T-helper 2 cell treated with Interferon-gamma antibody and Interleukin-4, amounts not matched to agents 5 μg/mL and 100 μg/mL, for 36 hours (primary cell): ENCODE data around the gene RPRD2.

ENCODE experiments used
- DNase-seq: peaks from one replicate; pipeline ENCODE4 v3.0.0; 2021; ENCODE audit warnings: low spot score
- H3K27ac Mint-ChIP-seq: one replicate; pipeline ENCODE4 v1.8.0; 2021; ENCODE audit warnings: mild to moderate bottlenecking, mixed read lengths
- H3K27me3 Mint-ChIP-seq: one replicate; pipeline ENCODE4 v1.8.0; 2021; ENCODE audit warnings: low read depth, mixed read lengths
- H3K36me3 Mint-ChIP-seq: one replicate; pipeline ENCODE4 v1.8.0; 2021; ENCODE audit warnings: low read depth, mixed read lengths
- H3K4me1 Mint-ChIP-seq: one replicate; pipeline ENCODE4 v1.8.0; 2021; ENCODE audit warnings: low read depth, mixed read lengths
- H3K4me3 Mint-ChIP-seq: one replicate; pipeline ENCODE4 v1.8.0; 2022; ENCODE audit warnings: mild to moderate bottlenecking, moderate library complexity, mixed read lengths
- H3K9me3 Mint-ChIP-seq: one replicate; pipeline ENCODE4 v1.8.0; 2021; ENCODE audit warnings: mixed read lengths

The RPRD2 gene

GRCh38 chr1:150521196-150521968 lies 157.4 kb downstream of the RPRD2 start:
- Mint-ChIP-seq H3K9me3 (no peaks in the 10 kb centered on the region), H3K27ac (no peak overlapping the region), H3K4me3 (no peak overlapping the region), H3K4me1 (peaks cover 7% of the 10 kb centered on the region), H3K27me3 (no peaks in the 10 kb centered on the region), H3K36me3 (no peaks in the 10 kb centered on the region)
- DNase-seq: no peak

DNA sequence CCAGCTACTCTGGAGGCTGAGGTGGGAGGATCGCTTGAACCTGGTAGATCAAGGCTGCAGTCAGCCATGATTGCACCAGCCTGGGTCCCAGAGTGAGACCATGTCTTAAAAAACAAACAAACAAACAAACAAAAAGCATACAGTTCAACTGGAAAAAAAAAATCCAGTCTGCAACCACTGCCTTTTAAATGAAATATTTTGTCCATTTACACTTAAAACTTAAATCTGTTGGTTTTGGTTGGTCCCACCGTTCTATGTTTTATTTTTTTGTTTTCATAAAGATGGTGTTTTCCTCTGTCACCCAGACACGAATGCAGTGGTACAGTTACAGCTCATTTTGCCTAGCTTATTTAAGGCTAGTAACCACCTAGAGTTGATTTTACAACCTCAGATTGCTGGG lies 161.4 kb downstream of the RPRD2 start:
- no peak for DNase-seq
- H3K4me3 Mint-ChIP-seq: no peak overlapping the region
- peaks cover 2% of the 10 kb centered on the region for H3K4me1 Mint-ChIP-seq
- H3K9me3 Mint-ChIP-seq: no peaks in the 10 kb centered on the region
- no peaks in the 10 kb centered on the region for H3K36me3 Mint-ChIP-seq
- no peak overlapping the region for H3K27ac Mint-ChIP-seq
- H3K27me3 Mint-ChIP-seq: no peaks in the 10 kb centered on the region
